DOHH2 (cell line): ENCODE measurements around the gene SLC17A9.

Source experiments
- H3F3A ChIP-seq: fragments of 200-600 bp; sonication (generic), shearing (Covaris generic); 2 replicates; pipeline ENCODE4 v1.6.0; 2016; ENCODE audit warnings: antibody characterized with exemption, mild to moderate bottlenecking; ENCODE audit not compliant: control insufficient read depth, insufficient read depth
- H3K27ac ChIP-seq: fragments of 200-600 bp; sonication (generic); 2 replicates; pipeline ENCODE4 v1.5.1; 2014; ENCODE audit warnings: low read depth, mild to moderate bottlenecking, low read length, moderate library complexity
- H3K27me3 ChIP-seq: fragments of 200-600 bp; sonication (generic); 2 replicates; pipeline ENCODE4 v1.6.1; 2014; ENCODE audit warnings: mild to moderate bottlenecking, low read length, mixed read lengths; ENCODE audit not compliant: control insufficient read depth
- H3K36me3 ChIP-seq: fragments of 200-600 bp; sonication (generic); 2 replicates; pipeline ENCODE4 v1.6.1; 2014; ENCODE audit warnings: mild to moderate bottlenecking, low read length, moderate library complexity, mixed read lengths; ENCODE audit not compliant: control insufficient read depth
- H3K4me1 ChIP-seq: fragments of 200-600 bp; sonication (generic); 2 replicates; pipeline ENCODE4 v1.6.1; 2014; ENCODE audit warnings: mild to moderate bottlenecking, low read length, mixed read lengths; ENCODE audit not compliant: control insufficient read depth
- H3K4me2 ChIP-seq: fragments of 200-600 bp; sonication (generic); 2 replicates; pipeline ENCODE4 v1.6.0; 2014; ENCODE audit warnings: mild to moderate bottlenecking, low read length, moderate library complexity
- H3K4me3 ChIP-seq: fragments of 200-600 bp; sonication (generic); 2 replicates; pipeline ENCODE4 v1.5.1; 2014; ENCODE audit warnings: mild to moderate bottlenecking, low read length, mixed read lengths
- H3K79me2 ChIP-seq: fragments of 200-600 bp; sonication (generic); 2 replicates; pipeline ENCODE4 v1.6.1; 2014; ENCODE audit warnings: mild to moderate bottlenecking, low read length, mixed read lengths; ENCODE audit not compliant: control insufficient read depth
- H3K9me2 ChIP-seq: fragments of 200-600 bp; sonication (generic); replicated peaks from 2 replicates; pipeline ENCODE4 v1.6.1; 2014; ENCODE audit warnings: mild to moderate bottlenecking, low read length, mixed read lengths; ENCODE audit not compliant: control insufficient read depth
- H3K9me3 ChIP-seq: fragments of 200-600 bp; sonication (generic); 2 replicates; pipeline ENCODE4 v1.6.1; 2014; ENCODE audit warnings: antibody characterized with exemption, low read length, mixed read lengths; ENCODE audit not compliant: control insufficient read depth, insufficient read depth
- H4K20me1 ChIP-seq: fragments of 200-600 bp; sonication (generic); 2 replicates; pipeline ENCODE4 v1.6.0; 2014; ENCODE audit warnings: low read depth, mild to moderate bottlenecking, antibody characterized with exemption, low read length, moderate library complexity; ENCODE audit not compliant: control insufficient read depth, insufficient read depth
- EZH2phosphoT487 ChIP-seq: fragments of 200-600 bp; sonication (generic); IDR thresholded peaks from 2 replicates; pipeline ENCODE4 v1.6.1; 2017; ENCODE audit warnings: borderline replicate concordance, mild to moderate bottlenecking, antibody characterized with exemption, low read length, moderate library complexity, mixed read lengths
- TF ChIP-seq, protein P1 (sequence below): fragments of 200-600 bp; sonication (generic); IDR thresholded peaks from one replicate; pipeline ENCODE4 v1.5.1; 2014; ENCODE audit warnings: antibody characterized with exemption, mild to moderate bottlenecking, low read depth, low read length; ENCODE audit not compliant: poor library complexity, severe bottlenecking

The SLC17A9 gene

DNA sequence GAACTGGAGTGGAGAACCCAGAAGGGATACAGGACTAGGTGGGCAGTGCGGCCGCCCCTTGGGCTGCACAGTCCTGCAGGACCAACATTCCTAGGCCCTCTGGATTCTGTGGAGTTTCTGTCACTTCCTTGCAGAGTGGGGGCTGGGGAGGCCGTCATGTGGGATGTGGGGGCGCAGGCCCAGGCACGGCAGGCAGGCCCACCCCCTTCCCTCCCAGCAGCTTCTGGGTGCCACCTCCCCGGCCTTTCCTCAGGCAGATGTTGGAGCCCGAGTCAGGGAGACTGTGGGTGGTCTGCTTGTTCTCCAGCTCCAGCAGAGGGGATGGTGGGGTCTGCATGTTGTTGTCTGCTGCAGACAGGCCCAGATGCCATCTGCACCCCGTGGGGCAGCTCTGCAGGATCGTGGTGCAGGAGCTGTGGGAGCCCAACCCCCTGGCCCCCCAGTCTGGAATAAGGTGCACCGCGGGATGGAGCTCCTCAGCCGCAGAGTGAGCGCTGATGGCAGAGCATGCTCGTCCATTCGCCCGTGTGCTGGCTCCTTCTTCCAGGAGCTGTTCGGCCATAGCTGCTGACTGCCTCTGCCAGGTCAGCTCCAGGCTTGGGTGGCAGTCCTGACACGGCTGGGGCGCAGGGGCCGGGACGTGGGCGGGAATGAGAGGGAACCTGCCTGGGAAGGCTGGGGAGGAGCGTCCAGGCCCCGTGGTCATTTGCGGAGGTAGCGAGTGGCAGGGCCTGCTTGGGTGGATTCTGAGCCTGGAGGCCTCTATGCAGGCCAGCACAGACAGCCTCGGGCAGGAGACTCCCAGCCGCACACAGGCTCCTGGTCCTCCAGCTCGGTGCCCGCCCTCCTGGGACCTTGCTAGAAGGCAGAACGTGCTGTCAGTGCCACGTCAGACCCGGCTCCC lies 18.1 kb downstream of the SLC17A9 start:
- Histone ChIP-seq H3K4me1 (peaks cover 13% of the 10 kb centered on the region), H4K20me1 (no peaks in the 10 kb centered on the region; the same call in none of the 2 replicates), H3K36me3 (peaks cover 5% of the 10 kb centered on the region; the same call in 1 of the 2 replicates), H3K4me2 (no peak overlapping the region), H3K9me2 (no peaks in the 10 kb centered on the region), H3K4me3 (no peak overlapping the region), H3K27ac (no peak overlapping the region), H3F3A (0 out of 2 replicates have a peak, but pooled peaks cover 4% of the 10 kb centered on the region), H3K27me3 (peaks cover 34% of the 10 kb centered on the region), H3K9me3 (no peaks in the 10 kb centered on the region), H3K79me2 (no peaks in the 10 kb centered on the region)
- TF ChIP-seq, protein P1, sequence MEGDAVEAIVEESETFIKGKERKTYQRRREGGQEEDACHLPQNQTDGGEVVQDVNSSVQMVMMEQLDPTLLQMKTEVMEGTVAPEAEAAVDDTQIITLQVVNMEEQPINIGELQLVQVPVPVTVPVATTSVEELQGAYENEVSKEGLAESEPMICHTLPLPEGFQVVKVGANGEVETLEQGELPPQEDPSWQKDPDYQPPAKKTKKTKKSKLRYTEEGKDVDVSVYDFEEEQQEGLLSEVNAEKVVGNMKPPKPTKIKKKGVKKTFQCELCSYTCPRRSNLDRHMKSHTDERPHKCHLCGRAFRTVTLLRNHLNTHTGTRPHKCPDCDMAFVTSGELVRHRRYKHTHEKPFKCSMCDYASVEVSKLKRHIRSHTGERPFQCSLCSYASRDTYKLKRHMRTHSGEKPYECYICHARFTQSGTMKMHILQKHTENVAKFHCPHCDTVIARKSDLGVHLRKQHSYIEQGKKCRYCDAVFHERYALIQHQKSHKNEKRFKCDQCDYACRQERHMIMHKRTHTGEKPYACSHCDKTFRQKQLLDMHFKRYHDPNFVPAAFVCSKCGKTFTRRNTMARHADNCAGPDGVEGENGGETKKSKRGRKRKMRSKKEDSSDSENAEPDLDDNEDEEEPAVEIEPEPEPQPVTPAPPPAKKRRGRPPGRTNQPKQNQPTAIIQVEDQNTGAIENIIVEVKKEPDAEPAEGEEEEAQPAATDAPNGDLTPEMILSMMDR, result no peak

DNA sequence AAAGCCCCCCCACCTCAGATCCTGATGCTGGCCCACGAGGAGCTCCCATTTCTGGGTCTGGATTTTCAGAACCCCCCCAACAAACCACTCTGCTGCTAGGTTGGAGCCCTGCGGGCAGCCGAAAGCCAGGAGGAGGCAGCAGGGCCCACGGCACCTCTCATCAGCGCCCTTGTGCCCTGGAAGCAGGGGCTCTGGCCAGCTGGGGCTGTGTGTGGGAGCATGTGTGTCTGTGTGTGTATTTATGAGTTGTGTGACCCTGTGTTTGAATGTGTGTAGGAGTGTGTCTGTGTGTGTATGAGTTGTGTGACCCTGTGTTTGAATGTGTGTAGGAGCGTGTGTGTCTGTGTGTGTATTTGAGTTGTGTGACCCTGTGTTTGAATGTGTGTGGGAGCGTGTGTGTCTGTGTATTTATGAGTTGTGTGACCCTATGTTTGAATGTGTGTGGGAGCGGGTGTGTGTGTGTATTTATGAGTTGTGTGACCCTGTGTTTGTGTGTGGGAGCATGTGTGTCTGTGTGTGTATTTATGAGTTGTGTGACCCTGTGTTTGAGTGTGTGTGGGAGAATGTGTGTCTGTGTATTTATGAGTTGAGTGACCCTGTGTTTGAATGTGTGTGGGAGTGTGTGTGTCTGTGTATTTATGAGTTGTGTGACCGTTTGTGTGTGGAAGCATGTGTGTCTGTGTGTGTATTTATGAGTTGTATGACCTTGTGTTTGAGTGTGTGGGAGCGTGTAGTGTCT lies 18.9 kb downstream of the SLC17A9 start:
- no peaks in the 10 kb centered on the region for H3K9me3 ChIP-seq
- no peak overlapping the region for H3K4me2 ChIP-seq
- H3K4me3 ChIP-seq, result no peak overlapping the region
- no peaks in the 10 kb centered on the region for H3K9me2 ChIP-seq
- no peaks in the 10 kb centered on the region; the same call in none of the 2 replicates for H4K20me1 ChIP-seq
- TF ChIP-seq, protein P1, result no peak
- TF ChIP-seq EZH2phosphoT487, result no peak
- 0 out of 2 replicates have a peak, but pooled peaks cover 4% of the 10 kb centered on the region for H3F3A ChIP-seq
- peaks cover 36% of the 10 kb centered on the region for H3K27me3 ChIP-seq
- peaks cover 3% of the 10 kb centered on the region; the same call in 1 of the 2 replicates for H3K36me3 ChIP-seq
- H3K27ac ChIP-seq, result no peak overlapping the region
- H3K79me2 ChIP-seq, result no peaks in the 10 kb centered on the region
- peaks cover 19% of the 10 kb centered on the region for H3K4me1 ChIP-seq

DNA sequence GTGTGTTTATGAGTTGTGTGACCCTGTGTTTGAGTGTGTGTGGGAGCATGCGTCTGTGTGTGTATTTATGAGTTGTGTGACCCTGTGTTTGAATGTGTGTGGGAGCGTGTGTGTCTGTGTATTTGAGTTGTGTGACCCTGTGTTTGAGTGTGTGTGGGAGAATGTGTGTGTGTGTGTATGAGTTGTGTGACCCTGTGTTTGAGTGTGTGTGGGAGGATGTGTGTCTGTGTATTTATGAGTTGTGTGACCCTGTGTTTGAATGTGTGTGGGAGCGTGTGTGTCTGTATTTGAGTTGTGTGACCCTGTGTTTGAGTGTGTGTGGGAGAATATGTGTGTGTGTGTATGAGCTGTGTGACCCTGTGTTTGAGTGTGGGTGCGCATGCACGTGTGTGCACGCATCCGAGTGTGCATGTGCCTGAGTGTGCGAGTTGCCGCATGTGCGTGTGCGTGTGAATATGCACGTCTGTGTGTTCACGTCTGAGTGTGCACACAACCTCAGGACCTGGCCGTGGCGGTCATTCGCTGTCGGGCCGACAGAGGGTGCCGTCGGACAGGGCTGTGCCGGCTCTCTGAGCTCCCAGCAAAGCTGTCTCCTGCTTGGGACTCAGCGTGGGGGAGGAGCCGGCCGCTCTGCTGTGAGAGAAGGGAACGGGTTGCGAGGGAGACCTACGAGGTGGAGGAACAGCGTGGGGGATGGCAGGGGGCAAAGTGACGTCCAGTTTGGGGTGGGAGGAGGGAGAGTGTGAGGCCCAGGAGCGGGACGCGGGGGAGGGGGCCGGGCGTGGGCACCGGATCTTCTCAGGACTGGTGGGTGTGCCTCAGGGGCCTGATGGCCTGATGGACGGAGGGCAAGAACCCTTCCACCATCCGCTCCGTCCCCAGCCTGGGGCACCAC lies 19.7 kb downstream of the SLC17A9 start:
- H3K4me3 ChIP-seq, result peak overlapping the region; percentile 38; the same call in 1 of the 2 replicates
- H3K79me2 ChIP-seq, result no peaks in the 10 kb centered on the region
- H4K20me1 ChIP-seq, result no peaks in the 10 kb centered on the region; the same call in 1 of the 2 replicates
- peak overlapping the region; percentile 61 for H3K4me2 ChIP-seq
- peaks cover 27% of the 10 kb centered on the region for H3K4me1 ChIP-seq
- TF ChIP-seq, protein P1, result peak; percentile 92
- no peak for TF ChIP-seq EZH2phosphoT487
- peaks cover 39% of the 10 kb centered on the region for H3K27me3 ChIP-seq
- peaks cover under 1% of the 10 kb centered on the region; the same call in 1 of the 2 replicates for H3K36me3 ChIP-seq
- H3F3A ChIP-seq, result 0 out of 2 replicates have a peak, but pooled peaks cover 4% of the 10 kb centered on the region
- no peak overlapping the region for H3K27ac ChIP-seq
- H3K9me2 ChIP-seq, result no peaks in the 10 kb centered on the region
- H3K9me3 ChIP-seq, result no peaks in the 10 kb centered on the region
